CD8-positive, alpha-beta memory T cell (primary cell): Measurements from ENCODE around the gene STAP2. TPM values are rescaled to one million over a fixed set of nuclear protein-coding genes. Genes with fewer than 3 reads are reported as not detected.

Experiments used
- CTCF ChIA-PET: fragments of 350-600 bp; sonication (Branson Sonifier 250); formaldehyde crosslinking; loops from one replicate; lab custom pipeline; 2021; ENCODE audit warnings: antibody characterized with exemption; lab: Charles Lee
- POLR2A ChIA-PET: fragments of 350-600 bp; sonication (Branson Sonifier 250); formaldehyde crosslinking; loops from one replicate; lab custom pipeline; 2021; ENCODE audit warnings: antibody characterized with exemption; lab: Charles Lee
- DNase-seq, 5 donors: peaks; one replicate each; pipeline versions ENCODE4 v3.0.0 to v3.0.0-alpha.2; 2020 to 2022; ENCODE audit warnings: mixed read lengths in 1 of 5
- H3K27ac ChIP-seq: one replicate; pipeline ENCODE4 v1.7.0; 2013; ENCODE audit warnings: low read depth, mild to moderate bottlenecking, low read length, moderate library complexity
- H3K27me3 ChIP-seq: 2 replicates; pipeline ENCODE4 v1.7.0; 2013; ENCODE audit warnings: low read length, mild to moderate bottlenecking; ENCODE audit not compliant: insufficient read depth, poor library complexity, severe bottlenecking
- H3K36me3 ChIP-seq: 2 replicates; pipeline ENCODE4 v1.7.0; 2013; ENCODE audit warnings: mild to moderate bottlenecking, low read length, moderate library complexity; ENCODE audit not compliant: insufficient read depth
- H3K4me1 ChIP-seq: 2 replicates; pipeline ENCODE4 v1.7.0; 2013; ENCODE audit warnings: mild to moderate bottlenecking, low read length, moderate library complexity; ENCODE audit not compliant: insufficient read depth
- H3K4me3 ChIP-seq: 2 replicates; pipeline ENCODE4 v1.7.0; 2013; ENCODE audit warnings: mild to moderate bottlenecking, low read length
- H3K9me3 ChIP-seq: 2 replicates; pipeline ENCODE4 v1.7.0; 2013; ENCODE audit warnings: mild to moderate bottlenecking, low read length
- H3K27ac Mint-ChIP-seq, 8 donors: one replicate each; pipeline ENCODE4 v1.8.0; 2020 to 2021; ENCODE audit warnings: mixed read lengths in 8 of 8, mild to moderate bottlenecking in 6 of 8, inconsistent platforms in 3 of 8, moderate library complexity in 3 of 8
- H3K27me3 Mint-ChIP-seq, 2 donors: one replicate each; pipeline ENCODE4 v1.8.0; 2020 to 2021; ENCODE audit warnings: mixed read lengths in 2 of 2, mild to moderate bottlenecking in 1 of 2, moderate library complexity in 1 of 2
- H3K36me3 Mint-ChIP-seq, 3 donors: one replicate each; pipeline ENCODE4 v1.8.0; 2020 to 2021; ENCODE audit warnings: mixed read lengths in 3 of 3, inconsistent platforms in 1 of 3, mild to moderate bottlenecking in 1 of 3
- H3K4me1 Mint-ChIP-seq, 3 donors: one replicate each; pipeline ENCODE4 v1.8.0; 2020 to 2021; ENCODE audit warnings: mixed read lengths in 3 of 3, inconsistent platforms in 1 of 3, mild to moderate bottlenecking in 1 of 3
- H3K4me3 Mint-ChIP-seq, 7 donors: one replicate each; pipeline ENCODE4 v1.8.0; 2020 to 2021; ENCODE audit warnings: mixed read lengths in 7 of 7, mild to moderate bottlenecking in 6 of 7, moderate library complexity in 4 of 7, inconsistent platforms in 2 of 7
- H3K9me3 Mint-ChIP-seq, 5 donors: one replicate each; pipeline ENCODE4 v1.8.0; 2020 to 2022; ENCODE audit warnings: mixed read lengths in 5 of 5, mild to moderate bottlenecking in 3 of 5, moderate library complexity in 2 of 5, inconsistent platforms in 1 of 5
- polyA plus RNA-seq: library from polyadenylated mRNA; unstranded; fragments of 300-500 nt; fragmentation: Illumina TruSeq; gene quantifications from one replicate; pipeline ENCODE4 v1.2.3, GENCODE V29; 2021
- total RNA-seq, 2 experiments: library from RNA; stranded (reverse); gene quantifications; one replicate each; pipeline ENCODE4 v1.2.3, GENCODE V29; 2021

Gene STAP2
- total and polyA plus RNA-seq, 3 experiments from 2014 or later = 1.8 to 6.1 (median 3.9) TPM

DNA sequence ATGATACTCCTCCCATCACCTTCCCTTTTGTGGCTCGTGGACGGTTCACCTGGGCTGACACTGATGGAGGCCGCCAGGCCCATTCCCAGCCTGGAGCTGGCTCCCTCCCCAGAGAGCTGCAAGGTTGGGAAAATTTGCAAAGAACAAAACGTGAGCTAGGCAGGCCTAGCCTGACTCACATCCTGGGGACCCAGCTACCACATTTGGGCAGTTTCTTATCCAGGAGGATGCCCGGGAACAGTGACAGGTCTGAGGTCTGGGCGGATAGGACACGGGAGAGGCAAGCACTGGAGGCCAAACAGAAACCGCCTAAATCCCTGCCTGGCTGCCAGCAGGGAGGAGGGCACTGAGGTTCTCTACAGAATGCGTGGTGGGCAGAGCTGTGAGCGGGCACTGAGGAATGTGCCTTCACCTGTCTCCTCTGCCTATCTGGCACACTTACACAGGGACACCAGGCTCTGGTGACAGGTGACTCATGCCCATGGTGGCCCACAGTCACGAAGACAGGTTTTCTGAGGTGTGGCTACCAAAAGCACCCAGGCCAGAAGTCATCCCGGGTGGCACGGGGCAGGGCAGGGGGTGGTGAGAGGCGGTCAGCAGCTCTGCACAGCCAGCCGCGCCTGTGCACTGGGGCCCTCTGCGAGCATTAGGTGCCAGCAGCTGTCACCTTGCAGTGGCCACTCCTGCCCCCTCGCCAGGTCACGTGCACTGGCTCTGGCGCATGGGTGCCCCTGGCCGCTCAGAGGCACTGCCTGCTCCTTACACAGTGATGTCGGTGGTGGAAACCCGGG, 38.6 kb upstream of the STAP2 start:
- Mint-ChIP-seq H3K9me3 (no peaks in the 10 kb centered on the region), H3K4me1 (peaks cover 47 to 72% (median 51%) of the 10 kb centered on the region in 3 donors), H3K36me3 (peaks cover 0 to 6% (median 0%) of the 10 kb centered on the region in 3 donors), H3K27me3 (no peaks in the 10 kb centered on the region), H3K27ac (peak overlapping the region in 5 of 8 donors; percentile 41 to 81 (median 68)), H3K4me3 (peak overlapping the region in 1 of 7 donors; percentile 27)
- Histone ChIP-seq H3K27ac (peak overlapping the region; percentile 92), H3K4me3 (no peak overlapping the region), H3K4me1 (peaks cover 61% of the 10 kb centered on the region), H3K36me3 (no peaks in the 10 kb centered on the region), H3K27me3 (no peaks in the 10 kb centered on the region), H3K9me3 (no peaks in the 10 kb centered on the region)
- POLR2A ChIA-PET = no interaction called here
- CTCF ChIA-PET = interaction anchor here (1.1 to 1.2 kb wide), 2 partner anchors 15 to 24 kb away, joined by 3 to 4 read pairs; no protein-coding TSS in a partner anchor
- DNase-seq = no peak

DNA sequence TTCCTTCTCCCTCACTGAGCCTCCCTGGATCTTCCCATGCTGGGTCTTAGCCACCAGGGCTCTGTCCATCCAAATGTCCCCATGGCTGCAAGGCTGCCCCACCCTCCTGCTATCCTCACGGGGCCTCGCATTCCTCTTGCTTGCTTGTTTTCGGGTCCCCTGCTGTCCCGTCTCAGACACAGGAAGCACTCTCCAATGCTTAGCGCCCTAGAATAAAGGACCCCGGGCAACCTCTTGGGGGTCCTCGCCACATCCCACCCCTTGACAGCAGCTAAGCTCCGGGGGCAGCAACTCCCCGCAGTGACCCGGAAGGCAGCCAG, 38.0 kb upstream of the STAP2 start:
- H3K4me3 ChIP-seq = no peak overlapping the region
- H3K27me3 ChIP-seq = no peaks in the 10 kb centered on the region
- no peak for DNase-seq
- H3K27ac ChIP-seq = peak overlapping the region; percentile 92
- CTCF ChIA-PET = interaction anchor here (1.1 to 1.2 kb wide), 2 partner anchors 16 to 24 kb away, joined by 3 to 4 read pairs; no protein-coding TSS in a partner anchor
- peak overlapping the region in 5 of 8 donors; percentile 58 to 88 (median 81) for H3K27ac Mint-ChIP-seq
- no peaks in the 10 kb centered on the region for H3K9me3 Mint-ChIP-seq
- H3K4me1 Mint-ChIP-seq = peaks cover 46 to 72% (median 47%) of the 10 kb centered on the region in 3 donors
- no peaks in the 10 kb centered on the region for H3K36me3 ChIP-seq
- peaks cover 0 to 6% (median 0%) of the 10 kb centered on the region in 3 donors for H3K36me3 Mint-ChIP-seq
- peak overlapping the region in 1 of 7 donors; percentile 44 for H3K4me3 Mint-ChIP-seq
- H3K27me3 Mint-ChIP-seq = no peaks in the 10 kb centered on the region
- H3K9me3 ChIP-seq = no peaks in the 10 kb centered on the region
- H3K4me1 ChIP-seq = peaks cover 63% of the 10 kb centered on the region
- POLR2A ChIA-PET = no interaction called here

GRCh38 chr19:4376028-4376670, 37.5 kb upstream of the STAP2 start:
- Mint-ChIP-seq H3K27ac (peak overlapping the region in 6 of 8 donors; percentile 42 to 88 (median 76)), H3K27me3 (no peaks in the 10 kb centered on the region), H3K4me1 (peaks cover 43 to 74% (median 45%) of the 10 kb centered on the region in 3 donors), H3K36me3 (peaks cover 0 to 6% (median 0%) of the 10 kb centered on the region in 3 donors), H3K9me3 (no peaks in the 10 kb centered on the region), H3K4me3 (peak overlapping the region in 1 of 7 donors; percentile 68)
- Histone ChIP-seq H3K36me3 (no peaks in the 10 kb centered on the region), H3K27me3 (no peaks in the 10 kb centered on the region), H3K27ac (peak overlapping the region; percentile 92), H3K9me3 (no peaks in the 10 kb centered on the region), H3K4me3 (no peak overlapping the region), H3K4me1 (peaks cover 68% of the 10 kb centered on the region)
- CTCF ChIA-PET = interaction anchor here (1.1 to 1.2 kb wide), 2 partner anchors 16 to 25 kb away, joined by 3 to 4 read pairs; no protein-coding TSS in a partner anchor
- POLR2A ChIA-PET = no interaction called here
- no peak for DNase-seq

GRCh38 chr19:4375164-4376027, 36.8 kb upstream of the STAP2 start:
- ChIA-PET POLR2A (no interaction called here), CTCF (no interaction called here)
- peak overlapping the region; percentile 92 for H3K27ac ChIP-seq
- Mint-ChIP-seq H3K9me3 (no peaks in the 10 kb centered on the region), H3K36me3 (peaks cover 0 to 7% (median 0%) of the 10 kb centered on the region in 3 donors), H3K4me1 (peaks cover 42 to 74% (median 42%) of the 10 kb centered on the region in 3 donors), H3K27ac (peak overlapping the region in 2 of 8 donors; percentile 12 to 66), H3K4me3 (peak overlapping the region in 1 of 7 donors; percentile 68), H3K27me3 (no peaks in the 10 kb centered on the region)
- peaks cover 68% of the 10 kb centered on the region for H3K4me1 ChIP-seq
- H3K9me3 ChIP-seq = no peaks in the 10 kb centered on the region
- no peaks in the 10 kb centered on the region for H3K36me3 ChIP-seq
- no peak overlapping the region for H3K4me3 ChIP-seq
- DNase-seq = no peak
- H3K27me3 ChIP-seq = no peaks in the 10 kb centered on the region

DNA sequence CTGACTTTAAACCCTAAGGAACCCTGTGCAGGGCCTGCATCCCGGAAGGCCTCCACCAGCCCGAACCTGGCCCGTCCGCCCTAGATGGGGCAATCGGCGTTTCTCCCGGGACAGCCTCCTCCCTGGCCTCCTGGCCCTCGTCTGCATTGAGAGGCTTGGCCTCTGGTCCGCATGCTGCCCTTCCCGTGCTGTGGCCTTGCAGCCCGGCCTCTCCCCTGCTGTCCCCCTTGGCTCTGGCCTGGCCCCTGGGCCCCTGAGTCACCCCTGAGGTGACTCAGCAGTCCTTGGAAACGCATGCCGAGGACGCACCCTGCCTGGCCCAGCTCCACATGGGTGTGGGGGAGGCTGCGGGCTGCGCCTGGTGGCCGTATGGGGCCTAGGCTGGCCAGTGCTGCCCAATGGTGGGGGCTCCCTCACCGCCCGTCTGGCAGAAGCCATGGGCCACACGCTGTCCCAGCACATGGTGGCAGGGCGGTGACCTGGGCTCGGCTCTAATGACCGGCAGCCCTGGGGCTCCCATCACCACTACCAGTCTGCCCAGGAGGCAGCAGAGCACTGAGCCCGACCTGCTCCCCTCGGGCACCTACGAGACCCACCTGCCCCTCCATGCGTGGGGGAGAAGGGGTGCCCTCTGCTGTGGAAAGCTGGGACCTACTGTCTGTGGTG, 36.0 kb upstream of the STAP2 start:
- Histone ChIP-seq H3K4me1 (peaks cover 65% of the 10 kb centered on the region), H3K9me3 (no peaks in the 10 kb centered on the region), H3K27me3 (no peaks in the 10 kb centered on the region), H3K27ac (peak overlapping the region; percentile 92), H3K4me3 (no peak overlapping the region), H3K36me3 (no peaks in the 10 kb centered on the region)
- peaks cover 37 to 74% (median 38%) of the 10 kb centered on the region in 3 donors for H3K4me1 Mint-ChIP-seq
- no peaks in the 10 kb centered on the region for H3K9me3 Mint-ChIP-seq
- H3K27me3 Mint-ChIP-seq = no peaks in the 10 kb centered on the region
- no peak overlapping the region for H3K27ac Mint-ChIP-seq
- DNase-seq = no peak
- ChIA-PET CTCF (no interaction called here), POLR2A (no interaction called here)
- H3K4me3 Mint-ChIP-seq = no peak overlapping the region
- peaks cover 0 to 7% (median 0%) of the 10 kb centered on the region in 3 donors for H3K36me3 Mint-ChIP-seq

DNA sequence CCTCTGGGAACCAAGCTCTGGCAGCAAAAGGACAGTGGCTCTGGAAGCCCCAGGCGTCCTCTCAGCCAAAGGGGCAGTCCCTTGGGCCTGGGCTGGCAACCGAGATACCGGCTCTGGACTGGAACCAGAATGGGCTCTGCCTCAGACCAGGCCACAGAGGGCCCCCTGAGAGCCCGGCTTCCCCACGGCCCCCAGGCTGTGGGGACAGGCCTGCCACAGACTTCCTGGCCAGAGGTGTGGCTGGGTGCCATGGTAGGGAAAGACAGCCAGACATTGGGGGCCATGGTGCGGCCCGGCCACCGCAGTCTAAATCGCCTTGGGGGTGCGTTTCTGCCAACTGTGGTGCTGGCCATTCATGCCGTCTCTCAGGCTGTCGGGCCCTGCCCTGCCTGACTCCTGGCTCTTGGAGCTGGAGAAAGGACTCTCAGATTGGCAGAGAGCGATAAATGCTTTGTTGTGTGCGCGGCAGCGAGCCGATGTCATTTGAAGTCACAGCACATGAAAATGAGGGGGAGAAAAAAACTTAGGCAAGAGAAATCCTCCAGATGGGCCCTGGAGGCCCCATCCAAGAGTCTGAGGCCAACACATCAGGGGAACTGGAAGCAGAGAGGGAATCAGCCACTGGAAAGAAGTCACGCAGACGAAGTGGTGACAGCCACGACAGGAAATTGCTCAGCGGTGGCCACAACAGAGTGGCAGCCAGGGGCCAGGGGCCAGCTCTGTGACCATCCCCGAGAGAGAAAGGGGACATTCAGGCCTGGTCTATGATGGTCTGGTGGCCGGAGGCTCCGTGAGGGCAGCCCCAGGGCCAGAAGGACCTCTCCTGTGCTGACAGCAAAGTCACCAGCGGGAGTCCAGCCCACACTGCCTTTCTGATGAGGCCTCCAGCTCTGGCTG, 35.2 kb upstream of the STAP2 start:
- no peaks in the 10 kb centered on the region for H3K9me3 Mint-ChIP-seq
- ChIA-PET POLR2A (no interaction called here), CTCF (no interaction called here)
- H3K27ac Mint-ChIP-seq = peak overlapping the region in 4 of 8 donors; percentile 18 to 62 (median 42)
- H3K27ac ChIP-seq = peak overlapping the region; percentile 92
- H3K36me3 ChIP-seq = no peaks in the 10 kb centered on the region
- H3K4me1 Mint-ChIP-seq = peaks cover 37 to 74% (median 37%) of the 10 kb centered on the region in 3 donors
- H3K4me1 ChIP-seq = peaks cover 59% of the 10 kb centered on the region
- no peak overlapping the region for H3K4me3 ChIP-seq
- H3K27me3 Mint-ChIP-seq = peaks cover 0 to 1% of the 10 kb centered on the region in 2 donors
- no peak overlapping the region for H3K4me3 Mint-ChIP-seq
- no peaks in the 10 kb centered on the region for H3K9me3 ChIP-seq
- H3K36me3 Mint-ChIP-seq = peaks cover 0 to 7% (median 0%) of the 10 kb centered on the region in 3 donors
- H3K27me3 ChIP-seq = no peaks in the 10 kb centered on the region
- no peak for DNase-seq

- Mint-ChIP-seq H3K27ac (no peak overlapping the region), H3K4me3 (no peak overlapping the region), H3K27me3 (peaks cover 0 to 1% of the 10 kb centered on the region in 2 donors), H3K36me3 (peaks cover 0 to 9% (median 0%) of the 10 kb centered on the region in 3 donors), H3K4me1 (peaks cover 40 to 75% (median 42%) of the 10 kb centered on the region in 3 donors), H3K9me3 (no peaks in the 10 kb centered on the region)
- Histone ChIP-seq H3K27me3 (no peaks in the 10 kb centered on the region), H3K9me3 (no peaks in the 10 kb centered on the region), H3K27ac (peak overlapping the region; percentile 92), H3K4me1 (peaks cover 61% of the 10 kb centered on the region), H3K36me3 (no peaks in the 10 kb centered on the region), H3K4me3 (no peak overlapping the region)
- ChIA-PET POLR2A (no interaction called here), CTCF (no interaction called here)
- DNase-seq = no peak
These were observed 34.4 kb upstream of the STAP2 start for GRCh38 chr19:4373013-4373367.
